ENCODE measurements around the gene ARVCF. TPM values are rescaled to one million over a fixed set of nuclear protein-coding genes. Genes with fewer than 3 reads are reported as not detected.

The ARVCF gene
- polyA plus RNA-seq, 4 donors, result 18.0 to 31.2 (median 20.2) TPM

- no peak for DNase-seq (ENCODE audit: low read depth in 4 of 4, low spot score in 3 of 4)
Observed at GRCh38 chr22:20001082-20001638, 15.5 kb downstream of the ARVCF start.

GRCh38 chr22:20000246-20001081 is 16.2 kb downstream of the ARVCF start:
- DNase-seq (ENCODE audit: low read depth in 4 of 4, low spot score in 3 of 4), result no peak

GRCh38 chr22:19998991-19999820 is 17.4 kb downstream of the ARVCF start:
- DNase-seq (ENCODE audit: low read depth in 4 of 4, low spot score in 3 of 4), result no peak

- no peak for DNase-seq (ENCODE audit: low read depth in 4 of 4, low spot score in 3 of 4)
Observed at GRCh38 chr22:19998232-19998951, 18.2 kb downstream of the ARVCF start.

GRCh38 chr22:19997561-19998231 is 18.9 kb downstream of the ARVCF start:
- DNase-seq (ENCODE audit: low read depth in 4 of 4, low spot score in 3 of 4), result no peak

GRCh38 chr22:19996694-19997384 is 19.8 kb downstream of the ARVCF start:
- DNase-seq (ENCODE audit: low read depth in 4 of 4, low spot score in 3 of 4), result no peak

GRCh38 chr22:19995611-19996339 is 20.8 kb downstream of the ARVCF start:
- no peak for DNase-seq (ENCODE audit: low read depth in 4 of 4, low spot score in 3 of 4)

- DNase-seq (ENCODE audit: low read depth in 4 of 4, low spot score in 3 of 4), result no peak
Observed at GRCh38 chr22:19994851-19995610, 21.6 kb downstream of the ARVCF start.

GRCh38 chr22:19993926-19994325 is 22.7 kb downstream of the ARVCF start:
- DNase-seq (ENCODE audit: low read depth in 4 of 4, low spot score in 3 of 4), result no peak

GRCh38 chr22:19992921-19993355 is 23.7 kb downstream of the ARVCF start:
- DNase-seq (ENCODE audit: low read depth in 4 of 4, low spot score in 3 of 4), result no peak

GRCh38 chr22:19992481-19992911 is 24.1 kb downstream of the ARVCF start:
- no peak for DNase-seq (ENCODE audit: low read depth in 4 of 4, low spot score in 3 of 4)

- no peak for DNase-seq (ENCODE audit: low read depth in 4 of 4, low spot score in 3 of 4)
Observed at GRCh38 chr22:19991645-19992451, 24.8 kb downstream of the ARVCF start.

GRCh38 chr22:19991395-19991644 is 25.3 kb downstream of the ARVCF start:
- DNase-seq (ENCODE audit: low read depth in 4 of 4, low spot score in 3 of 4), result no peak

- no peak for DNase-seq (ENCODE audit: low read depth in 4 of 4, low spot score in 3 of 4)
Observed at GRCh38 chr22:19990609-19991394, 25.8 kb downstream of the ARVCF start.

GRCh38 chr22:19990188-19990587 is 26.4 kb downstream of the ARVCF start:
- no peak for DNase-seq (ENCODE audit: low read depth in 4 of 4, low spot score in 3 of 4)

- no peak for DNase-seq (ENCODE audit: low read depth in 4 of 4, low spot score in 3 of 4)
Observed at GRCh38 chr22:19989725-19990067, 26.9 kb downstream of the ARVCF start.

Measured in right renal pelvis (tissue), 4 donors.